NCI-H2029 treated with DMSO at 0.1 percent for 48 hours (cell line): ENCODE measurements around the gene MEF2C.
"Not testable (repeated sequence)": the region's sequence is repeated elsewhere in the genome, so short reads cannot be mapped to it uniquely, and the experiment has no call there.

Source experiments
- DNase-seq: peaks from one replicate; lab custom pipeline; 2025; lab: John Stamatoyannopoulos, UW

The MEF2C gene

DNA sequence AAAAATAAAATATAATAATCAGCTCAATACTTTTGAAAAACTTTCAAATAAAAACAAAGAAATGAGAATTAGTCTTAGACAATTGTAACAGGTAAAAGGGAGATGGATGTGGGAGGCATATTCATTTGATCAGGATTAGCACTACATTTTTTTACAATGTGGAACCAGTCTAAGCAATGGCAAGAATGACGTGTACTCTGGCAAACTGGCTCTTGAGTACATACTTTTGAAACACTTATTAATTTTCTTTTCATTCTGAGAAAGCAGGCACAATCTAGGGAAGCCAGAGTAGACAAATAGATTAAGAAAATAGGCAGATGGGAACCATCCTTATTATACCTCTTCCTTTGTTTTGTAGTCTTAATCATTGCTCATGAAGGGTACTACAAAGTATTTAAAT lies 79.7 kb downstream of the MEF2C start:
- DNase-seq: no peak

DNA sequence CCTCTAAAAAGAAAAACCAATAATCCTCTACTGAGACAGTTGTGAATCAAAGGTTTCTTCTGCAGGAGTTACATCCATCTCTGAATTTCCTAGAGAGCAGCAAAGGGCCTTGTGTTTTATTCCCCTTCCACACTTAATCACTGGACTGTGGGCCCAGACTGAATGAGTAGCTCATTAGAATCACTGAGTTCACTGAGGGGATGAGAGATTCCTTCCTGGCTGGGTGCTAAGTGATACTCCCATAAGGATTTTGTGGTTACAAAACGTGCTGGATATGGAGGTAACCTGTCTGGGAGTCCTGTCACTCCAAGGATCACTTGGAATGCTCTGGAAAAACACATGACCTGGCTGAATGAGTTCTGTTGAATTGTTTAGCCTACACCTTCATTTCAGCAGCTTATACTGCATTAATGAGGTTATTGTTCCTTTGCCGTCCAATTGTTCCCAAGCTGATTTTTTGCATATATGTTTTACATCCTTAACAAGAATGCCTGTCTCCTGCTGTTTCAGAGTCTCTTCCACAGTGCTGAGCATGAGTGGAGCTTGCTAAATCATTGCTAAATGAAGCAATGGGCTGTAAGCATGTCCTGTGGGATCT lies 82.9 kb downstream of the MEF2C start:
- DNase-seq: no peak

DNA sequence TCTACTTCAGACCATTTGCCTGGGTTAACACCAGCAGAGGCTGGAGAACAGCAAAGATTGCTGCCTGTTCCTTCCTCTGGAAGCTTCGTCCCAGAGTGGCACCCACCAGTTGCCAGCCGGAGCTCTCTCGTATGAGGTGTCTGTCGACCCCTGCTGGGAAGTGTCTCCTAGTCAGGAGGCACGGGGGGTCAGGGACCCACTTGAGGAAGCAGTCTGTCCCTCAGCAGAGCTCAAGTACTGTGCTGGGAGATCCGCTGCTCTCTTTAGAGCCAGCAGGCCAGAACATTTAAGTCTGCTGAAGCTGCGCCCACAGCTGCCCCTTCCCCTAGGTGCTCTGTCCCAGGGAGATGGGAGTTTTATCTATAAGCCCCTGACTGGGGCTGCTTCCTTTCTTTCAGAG lies 84.1 kb downstream of the MEF2C start:
- not testable (repeated sequence) for DNase-seq

DNA sequence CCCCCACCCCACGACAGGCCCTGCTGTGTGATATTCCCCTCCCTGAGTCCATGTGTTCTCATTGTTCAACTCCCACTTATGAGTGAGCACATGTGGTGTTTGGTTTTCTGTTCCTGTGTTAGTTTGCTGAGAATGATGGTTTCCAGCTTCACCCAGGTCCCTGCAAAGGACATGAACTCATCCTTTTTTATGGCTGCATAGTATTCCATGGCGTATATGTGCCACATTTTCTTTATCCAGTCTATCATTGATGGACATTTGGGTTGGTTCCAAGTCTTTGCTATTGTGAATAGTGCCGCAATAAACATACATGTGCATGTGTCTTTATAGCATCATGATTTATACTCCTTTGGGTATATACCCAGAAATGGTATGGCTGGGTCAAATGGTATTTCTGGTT lies 89.2 kb downstream of the MEF2C start:
- DNase-seq: not testable (repeated sequence)

DNA sequence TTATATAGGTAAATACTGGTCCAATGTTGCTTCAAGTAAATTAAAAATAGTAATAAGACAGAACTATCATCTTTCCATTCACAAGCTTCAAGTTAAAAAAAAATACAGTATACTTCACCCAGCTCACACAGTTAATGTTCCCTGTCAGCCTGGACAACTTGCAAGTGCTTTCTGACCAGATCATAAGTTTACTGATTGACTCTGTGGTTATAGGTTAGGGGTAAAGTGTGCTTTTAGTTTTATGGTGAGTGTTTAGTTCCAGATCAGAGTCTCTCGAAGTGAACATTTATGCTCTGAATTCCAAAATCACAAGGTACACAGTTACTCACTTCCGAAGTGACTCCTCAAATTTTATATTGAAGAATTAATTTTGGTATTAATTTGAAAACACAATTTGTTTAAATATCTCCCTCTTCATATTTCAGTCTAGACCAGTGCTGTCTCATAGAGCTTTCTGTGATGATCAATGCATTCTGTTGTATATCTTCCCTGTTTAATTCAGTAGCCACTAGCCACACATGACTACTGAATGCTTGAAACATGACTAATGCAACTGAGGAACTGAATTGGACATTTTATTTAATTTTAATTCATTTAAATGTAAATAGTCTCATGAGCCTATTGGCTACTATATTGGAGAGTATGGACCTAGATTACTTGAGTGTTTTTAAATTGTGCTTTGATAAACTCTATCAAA lies 90.7 kb downstream of the MEF2C start:
- no peak for DNase-seq

DNA sequence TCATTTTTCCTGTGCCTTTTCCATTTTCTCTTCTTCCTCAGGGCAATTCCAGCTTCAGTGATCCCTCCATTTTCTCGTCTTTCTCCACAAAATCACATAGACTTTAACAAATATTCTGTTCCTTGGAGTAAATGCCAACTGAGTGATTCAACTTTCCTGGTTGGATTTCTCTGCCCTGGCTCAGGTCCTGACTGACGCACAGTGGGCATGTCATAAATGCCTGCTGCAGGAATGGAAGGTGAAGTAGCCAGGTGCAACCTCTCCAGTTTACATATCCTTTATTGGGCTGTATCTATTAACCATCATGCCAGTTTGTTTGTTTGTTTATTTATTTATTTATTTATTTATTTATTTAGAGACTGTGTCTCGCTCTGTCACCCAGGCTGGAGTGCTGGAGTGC lies 95.1 kb downstream of the MEF2C start:
- DNase-seq: no peak

DNA sequence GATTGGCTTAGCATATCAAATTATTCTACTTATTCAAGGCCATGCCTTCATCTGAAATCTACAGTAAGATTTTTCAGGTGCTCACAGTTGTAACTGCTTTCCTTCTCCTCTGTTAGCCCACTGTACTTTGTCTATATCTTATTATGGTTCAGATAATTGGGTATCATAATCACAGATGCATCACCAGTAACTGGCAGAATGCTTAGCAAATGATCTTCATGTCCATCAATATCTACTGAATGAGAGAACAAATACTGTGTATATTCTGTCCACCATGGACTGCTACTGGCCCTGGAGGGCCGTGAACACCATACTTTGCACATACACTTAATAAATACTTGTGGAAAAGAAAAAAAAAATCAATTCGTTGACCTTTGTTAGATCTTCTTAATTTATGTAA lies 96.2 kb downstream of the MEF2C start:
- no peak for DNase-seq

DNA sequence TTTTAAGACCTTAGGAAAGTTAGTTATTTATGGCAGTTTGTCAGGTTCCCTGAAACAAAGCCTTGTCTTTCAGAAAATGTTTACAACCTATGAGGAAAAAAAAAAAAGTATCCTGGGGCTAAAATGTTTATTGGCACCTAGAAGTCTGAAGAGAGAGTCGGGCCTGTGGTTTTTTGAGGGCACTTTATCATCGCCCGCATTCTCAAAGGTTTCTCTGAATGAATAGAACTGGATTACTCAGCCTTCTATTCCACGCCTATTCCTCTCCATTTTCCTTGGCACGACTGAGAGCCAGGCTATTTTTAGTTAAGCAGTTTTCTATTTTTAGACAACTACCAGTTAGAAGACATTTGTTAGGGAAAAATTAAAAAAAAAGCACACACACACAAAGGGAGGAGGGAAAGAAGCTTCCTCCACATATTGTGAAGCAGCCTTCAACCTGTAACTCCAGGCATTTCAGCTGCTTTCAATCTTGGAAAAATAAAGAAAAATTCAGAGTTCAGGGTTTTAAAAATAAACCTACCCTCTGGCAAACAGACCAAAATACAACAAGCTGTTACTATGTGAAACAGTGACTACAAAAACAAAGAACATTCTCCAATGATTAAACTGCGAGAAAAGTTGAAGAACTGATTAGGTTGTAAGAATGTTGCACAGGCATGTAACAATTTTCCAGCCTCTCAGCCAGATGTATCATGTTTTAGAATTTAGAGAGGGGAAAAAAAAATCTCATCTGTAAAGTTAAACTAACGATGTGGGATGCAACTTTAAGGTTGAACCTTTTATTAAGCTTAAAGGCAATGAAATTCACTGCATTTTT lies 97.0 kb downstream of the MEF2C start:
- DNase-seq: peak; percentile 87

DNA sequence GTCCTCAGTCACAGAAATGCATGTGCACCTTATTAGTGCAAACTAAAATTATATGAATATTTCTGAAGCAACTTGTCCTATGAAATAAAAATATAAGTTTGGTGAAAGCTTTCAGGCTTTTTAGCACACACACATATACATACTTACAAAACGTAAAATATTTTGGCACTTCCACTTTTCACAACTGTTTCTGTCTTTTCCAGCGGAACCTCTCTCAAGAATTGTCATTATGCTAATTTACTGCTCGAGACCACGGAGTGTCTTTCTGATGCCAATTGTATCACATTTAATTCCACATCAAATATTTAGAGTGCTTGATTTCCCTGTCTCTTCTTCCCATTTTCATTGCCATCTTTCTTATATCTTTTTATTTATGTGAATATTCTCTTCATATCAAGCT lies 100.4 kb downstream of the MEF2C start:
- DNase-seq: no peak

DNA sequence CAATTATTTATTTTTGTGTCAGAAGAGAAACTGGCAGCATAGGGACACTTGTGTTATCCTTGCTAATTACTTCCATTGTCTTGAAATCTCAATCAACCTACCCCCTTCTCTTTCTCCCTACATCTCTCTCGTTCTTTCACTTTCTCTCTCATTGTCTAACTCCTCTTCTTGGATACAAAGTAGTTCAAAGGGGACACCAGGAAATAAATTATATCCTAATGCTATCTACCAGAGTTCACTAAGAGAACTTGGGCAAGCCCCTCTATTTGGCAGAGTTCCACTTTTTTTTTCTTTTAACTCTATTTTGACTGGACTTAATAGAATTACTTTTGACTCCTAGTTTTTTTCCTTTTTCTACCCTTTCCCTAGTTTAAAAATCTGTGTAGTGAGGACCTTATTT lies 102.2 kb downstream of the MEF2C start:
- DNase-seq: peak; percentile 51

DNA sequence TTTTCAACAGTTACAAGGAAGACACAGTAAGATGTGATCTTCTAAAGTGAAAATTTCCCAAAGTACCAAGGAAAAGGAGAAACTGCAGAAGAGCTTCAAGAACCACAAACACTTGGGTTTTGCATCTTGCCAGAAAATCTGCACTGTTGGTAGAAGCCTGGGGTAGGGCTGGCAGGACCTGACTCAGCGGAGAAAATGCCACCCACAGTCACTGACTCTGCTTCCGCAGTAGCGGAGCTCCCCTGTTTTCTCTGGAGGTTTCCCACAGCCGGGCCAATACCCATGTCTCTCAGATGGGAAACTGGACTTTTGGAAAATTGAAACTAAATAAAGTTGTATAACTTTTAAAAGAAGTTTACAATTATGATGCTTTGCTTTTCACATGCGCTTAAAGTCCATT lies 104.2 kb downstream of the MEF2C start:
- DNase-seq: no peak

DNA sequence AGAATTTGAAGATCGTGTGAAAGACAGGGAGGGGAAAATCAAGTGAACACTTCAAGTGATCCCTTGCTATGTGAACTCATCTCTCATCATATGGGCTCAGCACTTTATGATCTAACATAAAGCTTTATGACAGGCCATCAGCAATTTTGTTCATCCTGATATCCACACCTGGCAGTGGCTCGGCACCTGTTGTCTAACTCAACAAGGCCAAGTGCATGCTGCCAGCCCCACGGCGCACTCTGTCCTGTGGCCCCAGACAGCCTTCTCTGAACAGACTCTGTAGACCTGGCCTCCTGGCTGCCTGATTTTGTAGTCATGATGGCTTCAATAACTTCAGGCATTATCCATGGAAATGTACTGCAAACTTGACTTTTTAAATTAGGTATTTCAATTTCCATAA lies 106.3 kb downstream of the MEF2C start:
- no peak for DNase-seq

DNA sequence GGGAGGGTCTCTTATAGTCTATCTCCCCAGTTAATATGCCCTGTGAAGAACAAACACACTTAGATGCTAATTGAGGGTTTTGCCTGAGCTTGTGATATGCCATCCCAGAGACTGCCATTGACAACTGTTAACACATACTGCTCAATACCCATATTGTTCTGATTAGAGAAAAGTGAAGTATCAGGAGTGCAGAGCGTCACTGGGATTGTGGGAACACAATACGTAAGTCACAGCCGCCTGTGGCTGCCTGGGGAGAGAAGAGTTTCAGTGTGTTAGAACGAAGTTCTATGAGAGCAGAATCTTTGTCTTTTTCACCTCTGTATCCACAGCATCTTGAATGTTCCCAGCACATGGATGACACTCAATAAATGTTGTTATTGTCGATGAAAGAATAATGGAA lies 110.2 kb downstream of the MEF2C start:
- DNase-seq: no peak

DNA sequence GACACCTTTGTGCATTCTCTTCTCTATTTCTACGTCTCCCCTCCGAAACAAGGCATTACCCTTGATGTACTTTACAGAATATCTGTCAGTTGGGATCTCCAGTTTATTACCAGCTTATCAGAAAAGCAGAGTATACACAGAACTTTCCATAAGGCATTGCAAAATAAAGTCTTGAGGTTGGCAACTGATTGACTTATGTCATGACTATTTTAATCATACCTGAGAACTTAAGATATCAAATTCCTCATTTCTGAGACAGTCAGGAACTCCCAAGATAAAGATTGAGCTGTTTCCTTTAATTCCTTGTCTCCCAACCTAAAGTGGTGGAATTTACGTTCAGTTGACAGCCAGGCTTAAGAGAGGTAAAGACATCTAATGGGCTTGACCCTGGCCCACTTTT lies 110.9 kb downstream of the MEF2C start:
- DNase-seq: no peak

DNA sequence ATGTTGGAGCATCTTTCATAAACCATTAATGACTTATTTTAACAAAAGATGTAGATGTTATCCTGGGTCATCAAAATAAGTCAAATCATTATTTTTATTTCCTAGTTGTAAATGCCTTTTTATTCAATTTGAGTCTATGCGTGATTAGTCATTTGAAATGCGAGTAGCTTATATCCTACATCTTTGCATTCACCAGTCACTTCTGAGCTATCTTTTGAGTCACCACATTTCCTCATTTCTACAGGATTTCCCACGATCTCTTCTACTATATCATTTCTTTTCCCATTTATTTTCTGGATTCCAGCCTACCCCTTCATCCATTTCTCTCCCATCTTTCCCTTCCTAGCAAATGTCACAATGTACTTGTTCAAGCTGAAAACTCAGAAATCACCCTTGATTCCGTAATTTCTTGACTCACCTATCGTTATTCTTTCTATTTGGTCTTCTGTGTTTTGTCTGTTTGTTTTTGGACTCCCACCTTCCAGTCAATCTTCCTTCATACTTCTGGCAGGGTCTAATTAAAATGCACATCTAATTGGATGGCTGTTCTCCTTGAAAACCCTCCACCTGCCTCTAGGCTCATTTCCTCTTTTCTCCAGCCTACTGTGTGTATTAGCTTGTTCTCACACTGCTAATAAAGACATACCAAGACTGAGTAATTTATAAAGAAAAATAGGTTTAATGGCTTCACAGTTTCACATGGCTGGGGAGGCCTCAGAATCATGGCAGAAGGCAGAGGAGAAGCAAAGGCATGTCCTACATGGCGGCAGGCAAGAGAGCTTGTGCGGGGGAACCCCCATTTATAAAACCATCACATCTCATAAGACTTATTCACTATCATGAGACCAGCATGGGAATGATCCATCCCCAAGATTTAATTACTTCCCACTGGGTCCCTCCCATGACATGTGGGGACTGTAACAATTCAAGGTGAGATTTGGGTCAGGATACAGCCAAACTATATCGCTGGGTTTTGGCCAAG lies 112.4 kb downstream of the MEF2C start:
- DNase-seq: no peak

DNA sequence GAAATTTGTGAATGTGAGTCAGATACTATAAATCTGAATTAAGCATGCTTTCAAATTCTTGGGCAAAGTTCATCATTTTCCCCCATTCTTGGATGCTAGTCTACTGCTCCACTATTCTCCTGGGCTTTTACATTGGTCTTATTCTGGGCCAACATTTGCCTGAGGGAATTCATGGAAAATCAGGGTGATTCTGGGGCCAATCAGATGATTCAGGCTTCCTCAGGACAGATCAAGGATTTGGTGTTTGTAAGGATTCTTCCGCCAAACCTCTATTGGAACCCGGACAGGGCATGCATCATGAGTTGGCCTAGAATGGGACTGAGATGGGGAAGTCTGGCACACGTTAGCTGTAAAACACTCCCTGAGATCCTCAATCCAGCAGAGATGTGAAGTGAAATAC lies 113.8 kb downstream of the MEF2C start:
- DNase-seq: no peak

DNA sequence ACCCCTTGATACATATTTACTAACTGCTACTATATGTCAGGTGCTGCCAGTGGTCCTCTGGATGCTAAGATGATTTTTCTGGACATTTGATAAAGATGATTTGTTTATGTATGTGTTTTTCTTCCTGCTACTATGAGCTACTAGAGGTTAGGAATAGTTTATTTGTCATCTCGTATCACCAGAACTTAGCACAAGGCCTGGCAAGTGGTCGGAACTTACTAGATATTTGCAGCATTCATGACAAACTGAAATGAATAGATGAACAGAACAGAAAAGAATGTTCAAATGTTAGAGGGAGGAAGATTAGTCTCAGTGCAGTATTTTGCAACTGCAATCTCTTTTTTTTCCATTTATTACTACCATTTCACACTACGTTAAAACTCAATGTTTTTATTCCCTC lies 114.6 kb downstream of the MEF2C start:
- no peak for DNase-seq

DNA sequence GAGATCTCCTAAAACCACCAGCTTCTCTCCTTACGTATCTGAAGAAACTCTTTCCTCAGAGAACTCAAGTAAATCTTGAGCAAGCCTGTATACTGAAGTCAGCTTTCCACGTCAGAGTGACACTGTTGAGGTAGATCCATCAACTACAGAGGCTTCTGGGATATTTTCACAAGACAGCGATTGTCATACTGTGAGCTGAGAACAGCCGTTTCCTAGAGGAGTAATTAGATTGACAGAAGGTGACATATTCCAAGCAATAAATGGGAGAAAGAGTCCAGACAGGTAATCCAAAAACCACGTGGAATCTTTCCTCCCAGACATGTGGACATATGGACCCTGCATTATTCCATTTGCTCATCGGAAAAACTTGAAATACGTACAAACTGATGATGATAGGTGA lies 117.2 kb downstream of the MEF2C start:
- no peak for DNase-seq

DNA sequence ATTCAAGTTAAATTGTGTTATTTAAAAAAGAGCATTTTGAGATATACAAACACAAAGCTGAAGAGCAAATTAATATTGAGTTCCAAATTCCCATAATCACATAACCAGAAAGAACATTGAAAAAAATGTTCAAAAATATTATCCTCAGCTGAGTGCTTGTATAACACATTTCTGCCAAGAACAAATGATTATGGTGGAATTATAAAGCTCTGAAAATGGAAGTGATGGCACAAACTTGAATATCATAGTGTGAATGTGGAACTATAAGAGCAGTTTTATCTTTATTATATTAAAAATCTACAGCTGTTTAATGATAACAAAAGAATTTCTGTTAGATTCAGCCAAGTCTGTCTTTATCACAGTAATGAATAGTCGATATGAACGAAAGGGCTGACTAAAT lies 117.8 kb downstream of the MEF2C start:
- DNase-seq: no peak

DNA sequence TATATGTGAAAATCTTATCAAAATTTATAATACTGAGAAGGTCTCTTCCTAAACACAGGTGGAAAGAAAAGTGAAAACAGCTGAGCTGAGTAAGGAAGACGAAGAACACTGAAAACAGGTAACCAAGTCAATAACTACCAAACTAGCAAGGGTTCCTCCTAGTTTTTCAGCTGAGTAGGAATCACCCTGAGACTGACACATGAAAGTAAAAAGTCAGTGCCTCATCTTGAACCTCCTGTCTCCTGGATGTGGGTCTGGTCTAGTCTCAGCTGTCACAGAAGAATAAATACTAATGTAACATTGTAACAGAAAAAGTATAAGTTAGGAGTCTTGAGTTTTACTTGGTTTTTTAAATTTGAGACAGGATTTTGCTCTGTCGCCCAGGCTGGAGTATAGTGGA lies 121.0 kb downstream of the MEF2C start:
- DNase-seq: no peak

DNA sequence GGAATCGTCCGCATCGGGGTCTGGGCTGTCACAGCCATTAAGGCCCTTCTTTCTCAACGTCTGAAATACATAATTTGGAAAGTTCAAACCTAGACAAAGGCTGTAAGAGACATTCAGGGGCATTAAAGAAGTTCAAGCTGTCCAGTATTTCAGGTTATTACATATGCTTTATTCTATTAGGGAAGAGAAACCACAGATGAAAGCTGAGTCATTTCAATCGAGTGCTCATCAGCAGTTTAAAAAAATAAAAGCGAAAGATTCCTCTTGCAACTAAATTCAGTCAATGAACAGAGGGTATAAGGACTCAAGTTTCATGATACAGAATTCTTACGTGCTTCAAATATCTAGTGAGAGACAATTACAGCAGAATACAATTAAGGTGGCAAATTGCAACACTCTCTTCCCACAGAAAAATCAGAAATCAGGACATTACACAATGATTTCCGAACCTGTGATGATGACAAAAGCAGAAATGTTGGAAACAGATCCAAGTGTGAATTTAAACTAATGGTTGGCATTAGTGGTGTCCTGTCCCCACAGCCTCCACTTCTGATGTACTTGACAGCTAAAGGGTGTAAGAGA lies 121.6 kb downstream of the MEF2C start:
- no peak for DNase-seq

DNA sequence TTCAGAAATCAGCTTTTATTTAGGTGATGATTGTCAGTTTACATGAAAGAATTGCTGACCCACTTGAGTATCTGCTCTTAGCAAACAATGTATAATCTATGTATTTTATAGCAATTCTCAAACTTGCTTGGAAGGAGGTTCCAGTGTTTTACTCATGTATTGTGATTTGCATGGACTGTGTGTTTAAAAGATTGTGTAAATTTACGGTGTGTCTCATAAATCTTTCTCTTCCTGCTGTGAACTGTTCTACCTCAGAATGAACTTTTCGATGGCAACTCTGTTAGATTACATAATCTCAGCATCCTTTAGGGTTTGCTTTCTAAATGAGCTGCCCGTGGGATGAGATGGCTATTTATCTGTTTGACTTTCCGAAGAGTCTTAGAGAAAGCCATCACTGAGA lies 122.5 kb downstream of the MEF2C start:
- DNase-seq: no peak
